ENCODE measurements around the gene ZP1. TPM values are rescaled to one million over a fixed set of nuclear protein-coding genes. Genes with fewer than 3 reads are reported as not detected.

Gene ZP1
- total RNA-seq, 2 donors from 2014 or later: not detected

DNA sequence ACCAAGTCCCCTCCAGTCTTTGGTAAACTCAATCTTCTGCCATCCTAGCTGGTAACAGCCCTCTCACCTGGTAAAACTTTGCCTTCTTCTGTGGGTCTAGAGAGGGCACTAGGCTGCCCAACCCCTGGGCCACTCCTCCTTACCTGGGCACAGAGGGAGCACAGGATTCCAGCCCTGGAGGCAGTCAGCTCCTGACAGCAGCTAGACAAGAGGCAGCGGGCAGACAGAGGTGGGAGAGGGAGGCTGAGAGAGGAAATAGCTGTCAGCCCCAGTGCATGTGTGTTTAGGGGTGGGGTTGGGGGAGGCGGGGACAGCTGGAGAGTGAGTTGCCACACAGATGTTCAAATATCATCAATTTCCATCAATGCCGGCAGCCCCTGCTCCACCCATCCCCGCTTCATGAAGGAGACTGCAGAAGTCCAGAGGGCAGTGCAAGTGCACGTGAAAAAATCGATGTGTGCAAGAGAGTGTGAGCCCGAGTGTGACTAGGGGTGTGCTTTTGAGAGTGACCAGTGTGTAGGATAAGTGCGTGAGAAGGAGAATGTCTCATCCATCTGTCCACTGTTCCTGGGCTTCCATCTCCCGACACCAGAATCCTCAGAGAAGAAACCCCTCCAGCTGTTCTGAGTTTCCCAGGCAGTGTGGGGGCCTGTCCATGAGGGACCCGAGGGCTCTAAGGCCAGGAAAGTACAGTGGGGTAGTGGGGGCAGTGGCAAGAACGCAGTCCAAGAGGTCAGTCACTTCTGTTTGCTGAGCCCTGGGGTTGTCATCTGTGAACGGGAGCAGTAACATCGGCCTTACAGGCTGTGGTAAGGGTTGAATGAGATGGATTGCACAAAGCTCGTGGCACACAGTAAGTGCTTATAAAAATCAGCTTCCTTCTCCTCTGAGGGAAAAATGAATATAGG lies 11.4 kb upstream of the ZP1 start, which contains the start of gene PTGDR2:
Gene PTGDR2, minus strand, starts transcription at position 225 of the 908 bp plus-strand sequence. CDS start 2,228 bp downstream, outside the sequence.
- intact Hi-C loops (cut with DNase I): no loop called here
- no peak for DNase-seq (ENCODE audit: low spot score)

DNA sequence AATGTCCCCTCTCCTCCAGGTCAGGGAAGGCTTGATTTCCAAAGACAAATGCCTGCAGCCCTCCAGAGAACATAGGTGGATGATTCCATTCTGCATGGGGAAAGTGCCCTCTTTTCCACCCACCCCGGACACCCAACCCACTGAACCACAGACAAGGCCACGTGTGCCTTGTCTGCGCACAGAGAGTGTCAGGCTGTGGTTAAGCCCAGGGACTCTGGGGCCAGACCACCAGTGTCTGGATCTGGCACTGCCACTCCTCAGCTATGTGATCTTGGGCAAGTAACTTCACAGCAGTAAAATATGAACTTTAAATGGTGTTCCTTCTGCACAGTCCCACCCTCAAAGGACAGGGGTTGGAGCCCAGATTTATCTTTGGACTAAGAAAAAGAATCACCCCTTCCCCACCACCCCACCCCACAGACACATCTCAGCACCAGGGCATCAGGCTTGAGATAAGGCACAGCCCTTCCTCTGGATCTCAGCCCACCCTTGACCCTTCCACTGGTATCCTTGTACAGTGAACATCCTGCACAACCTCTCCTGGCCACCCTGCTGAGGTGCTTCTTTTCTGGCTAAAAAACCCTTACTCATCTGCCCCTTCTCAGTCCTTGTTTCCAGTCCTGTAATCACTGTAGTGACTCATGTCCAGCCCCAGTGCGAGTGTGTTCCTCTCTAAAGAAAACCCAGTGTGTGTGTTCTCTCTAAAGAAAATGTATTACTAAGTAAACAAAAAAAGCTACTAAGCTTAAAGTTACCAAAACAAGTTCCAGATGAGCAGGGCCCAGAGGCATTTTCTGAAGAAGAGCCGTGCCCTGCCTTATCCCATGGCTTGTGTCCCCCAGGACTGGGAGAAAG lies 9.7 kb upstream of the ZP1 start:
- intact Hi-C loops (cut with DNase I): no loop called here
- DNase-seq (ENCODE audit: low spot score): peak; percentile 42

GRCh38 chr11:60858236-60858635 lies 9.1 kb upstream of the ZP1 start:
- intact Hi-C loops (cut with DNase I): no loop called here
- DNase-seq (ENCODE audit: low spot score): peak; percentile 71

GRCh38 chr11:60858731-60859464 lies 8.4 kb upstream of the ZP1 start:
- intact Hi-C loops (cut with DNase I): no loop called here
- DNase-seq (ENCODE audit: low spot score): peak; percentile 36

DNA sequence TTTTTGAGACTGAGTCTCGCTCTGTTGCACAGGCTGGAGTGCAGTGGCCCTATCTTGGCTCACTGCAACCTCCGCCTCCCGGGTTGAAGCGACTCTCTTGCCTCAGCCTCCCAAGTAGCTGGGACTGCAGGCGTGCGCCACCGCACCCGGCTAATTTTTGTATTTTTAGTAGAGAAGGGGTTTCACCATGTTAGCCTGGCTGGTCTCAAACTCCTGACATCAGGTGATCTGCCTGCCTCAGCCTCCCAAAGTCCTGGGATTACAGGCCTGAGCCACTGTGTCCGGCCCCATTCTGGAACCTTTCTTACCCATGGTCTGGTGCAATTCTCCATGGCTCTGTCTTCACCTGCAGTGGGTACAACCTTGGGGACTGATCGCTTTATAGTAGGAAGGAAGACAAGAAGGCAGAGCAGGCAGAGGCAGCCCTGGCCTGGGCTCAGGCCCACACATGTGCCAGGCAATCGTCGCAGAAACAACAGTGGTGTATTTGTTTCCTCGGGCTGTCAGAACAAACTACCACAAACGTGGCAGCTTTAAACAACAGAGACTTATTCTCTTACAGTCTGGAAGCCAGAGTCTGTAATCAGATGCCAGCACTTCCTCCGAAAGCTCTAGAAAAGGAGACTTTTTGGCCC lies 7.6 kb upstream of the ZP1 start:
- DNase-seq (ENCODE audit: low spot score): peak; percentile 28

DNA sequence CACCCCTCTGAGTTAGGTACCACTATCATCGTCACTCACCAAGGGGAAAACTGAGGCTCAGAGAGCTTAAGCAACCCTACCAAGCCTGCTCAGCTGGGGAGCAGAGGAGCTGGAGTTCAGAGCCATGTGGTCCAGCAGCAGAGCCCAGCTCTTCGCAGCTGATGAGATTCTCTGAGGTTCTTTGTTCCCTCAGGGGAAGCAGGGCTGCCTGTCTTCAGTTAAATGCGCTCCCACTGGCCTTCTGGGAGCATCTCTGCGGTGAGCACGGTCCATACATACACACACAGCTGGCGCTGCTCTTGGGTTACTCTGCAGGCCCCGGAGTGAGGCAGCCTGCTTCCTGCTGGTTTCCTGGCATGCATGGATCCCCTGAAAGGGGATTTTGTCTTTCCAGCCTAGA lies 6.4 kb upstream of the ZP1 start:
- intact Hi-C loops (cut with DNase I): no loop called here
- DNase-seq (ENCODE audit: low spot score): peak; percentile 7

More for the DNA sequence above, 7.6 kb upstream of the ZP1 start:
- intact Hi-C loops (cut with DNase I): no loop called here

GRCh38 chr11:60862171-60862570 lies 5.2 kb upstream of the ZP1 start:
- peak; percentile 22 for DNase-seq (ENCODE audit: low spot score)

GRCh38 chr11:60863550-60864521 lies 3.5 kb upstream of the ZP1 start:
- DNase-seq (ENCODE audit: low spot score): peak; percentile 50

More at GRCh38 chr11:60862171-60862570, 5.2 kb upstream of the ZP1 start:
- intact Hi-C loops (cut with DNase I): no loop called here

GRCh38 chr11:60864856-60865513 lies 2.4 kb upstream of the ZP1 start:
- DNase-seq (ENCODE audit: low spot score): peak; percentile 26
- intact Hi-C loops (cut with DNase I): no loop called here

More at GRCh38 chr11:60863550-60864521, 3.5 kb upstream of the ZP1 start:
- intact Hi-C loops (cut with DNase I): no loop called here

GRCh38 chr11:60867871-60868681 lies 734 bp downstream of the ZP1 start:
- peak; percentile 60 for DNase-seq (ENCODE audit: low spot score)
- intact Hi-C loops (cut with DNase I): no loop called here

DNA sequence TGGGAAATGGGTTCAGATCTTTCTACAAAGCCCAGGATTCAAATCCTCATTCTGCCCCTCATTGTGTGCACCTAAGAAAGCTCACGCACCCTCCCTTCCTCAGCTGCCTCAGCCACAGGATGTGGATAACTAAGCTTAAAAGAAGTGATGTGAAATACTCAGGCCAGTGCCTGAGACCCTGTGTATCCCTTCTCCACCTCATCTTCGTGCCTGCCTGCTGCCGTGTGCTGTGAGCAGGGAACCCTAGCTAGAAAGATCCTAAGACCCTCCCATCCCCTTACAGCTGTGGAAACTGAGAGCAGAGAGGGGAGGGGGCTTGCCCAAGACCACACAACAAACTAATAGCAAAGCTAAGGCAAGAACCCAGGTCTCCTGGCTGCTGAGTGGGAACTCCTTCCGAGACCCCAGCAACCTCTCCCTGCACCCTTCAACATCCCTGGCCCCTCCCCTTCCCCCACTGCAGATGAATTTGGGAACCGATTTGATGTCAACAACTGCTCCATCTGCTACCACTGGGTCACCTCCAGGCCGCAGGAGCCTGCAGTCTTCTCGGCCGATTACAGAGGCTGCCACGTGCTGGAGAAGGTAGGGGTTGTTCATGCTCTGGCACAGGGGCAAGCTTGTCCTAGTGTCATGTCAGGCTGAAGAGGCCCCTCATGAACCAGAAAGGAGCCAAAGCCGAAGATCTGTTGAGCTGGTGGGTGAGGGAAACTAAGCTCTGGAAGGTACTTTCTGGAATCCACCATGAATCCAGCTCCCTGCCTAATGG lies 1.5 kb downstream of the ZP1 start:
- peak; percentile 40 for DNase-seq (ENCODE audit: low spot score)
- intact Hi-C loops (cut with DNase I): no loop called here

GRCh38 chr11:60869451-60869825 lies 2.1 kb downstream of the ZP1 start:
- intact Hi-C loops (cut with DNase I): no loop called here
- DNase-seq (ENCODE audit: low spot score): peak; percentile 68

GRCh38 chr11:60870276-60870675 lies 2.9 kb downstream of the ZP1 start:
- intact Hi-C loops (cut with DNase I): no loop called here
- DNase-seq (ENCODE audit: low spot score): peak; percentile 25

DNA sequence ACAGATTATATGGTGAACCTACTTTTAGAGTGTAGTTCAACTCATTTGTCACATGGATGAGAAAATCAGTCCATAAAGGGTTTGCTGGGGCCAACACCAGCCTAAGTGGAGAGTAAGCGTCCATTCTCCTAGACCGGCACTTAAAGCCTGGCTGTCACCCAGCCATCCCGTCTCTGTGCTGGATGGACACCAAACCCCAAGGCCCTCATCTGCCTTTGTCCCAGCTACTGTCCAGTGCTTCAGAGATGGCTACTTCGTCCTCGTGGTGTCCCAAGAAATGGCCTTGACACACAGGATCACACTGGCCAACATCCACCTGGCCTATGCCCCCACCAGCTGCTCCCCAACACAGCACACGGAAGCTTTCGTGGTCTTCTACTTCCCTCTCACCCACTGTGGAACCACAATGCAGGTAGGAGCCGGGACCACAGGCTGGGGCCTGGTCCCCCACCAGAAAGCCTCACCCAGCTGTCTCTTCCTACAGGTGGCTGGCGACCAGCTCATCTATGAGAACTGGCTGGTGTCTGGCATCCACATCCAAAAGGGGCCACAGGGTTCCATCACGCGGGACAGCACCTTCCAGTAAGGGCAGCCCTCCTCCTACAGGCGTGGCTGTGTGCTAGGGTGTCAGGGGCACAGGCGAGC lies 3.5 kb downstream of the ZP1 start:
- intact Hi-C loops (cut with DNase I): no loop called here
- DNase-seq (ENCODE audit: low spot score): peak; percentile 57

GRCh38 chr11:60871378-60872061 lies 4.2 kb downstream of the ZP1 start:
- intact Hi-C loops (cut with DNase I): no loop called here
- DNase-seq (ENCODE audit: low spot score): peak; percentile 57
